Activated CD4-positive, alpha-beta memory T cell treated with anti-CD3 and anti-CD28 coated beads for 36 hours (primary cell): ENCODE data around the gene FMN1. TPM values are rescaled to one million over a fixed set of nuclear protein-coding genes. Genes with fewer than 3 reads are reported as not detected.
A peak's percentile ranks its signal among the peaks of the same experiment; 100 is the strongest.

Source experiments
- CTCF ChIA-PET: fragments of 350-600 bp; sonication (Branson Sonifier 250); formaldehyde crosslinking; loops from one replicate; lab custom pipeline; 2021; ENCODE audit warnings: antibody characterized with exemption, inconsistent platforms; lab: Charles Lee
- POLR2A ChIA-PET: fragments of 350-600 bp; sonication (Branson Sonifier 250); formaldehyde crosslinking; loops from one replicate; lab custom pipeline; 2021; ENCODE audit warnings: antibody characterized with exemption; lab: Charles Lee
- DNase-seq: peaks from one replicate; pipeline ENCODE4 v3.0.0-alpha.2; 2020
- H3K27ac Mint-ChIP-seq: one replicate; pipeline ENCODE4 v1.8.0; 2021; ENCODE audit warnings: mixed read lengths
- H3K27me3 Mint-ChIP-seq: one replicate; pipeline ENCODE4 v1.8.0; 2021; ENCODE audit warnings: mixed read lengths
- H3K36me3 Mint-ChIP-seq: one replicate; pipeline ENCODE4 v1.8.0; 2021; ENCODE audit warnings: mixed read lengths
- H3K4me1 Mint-ChIP-seq: one replicate; pipeline ENCODE4 v1.8.0; 2021; ENCODE audit warnings: low read depth, mixed read lengths
- H3K4me3 Mint-ChIP-seq: one replicate; pipeline ENCODE4 v1.8.0; 2021; ENCODE audit warnings: mild to moderate bottlenecking, mixed read lengths
- H3K9me3 Mint-ChIP-seq: one replicate; pipeline ENCODE4 v1.8.0; 2021; ENCODE audit warnings: mixed read lengths
- intact Hi-C: fragments of 100-400 bp; cut with micrococcal nuclease; formaldehyde crosslinking; loops from one replicate; pipeline ENCODE4 v1.15.1; 2023
- total RNA-seq, 2 experiments: library from RNA; stranded (reverse); gene quantifications; one replicate each; pipeline ENCODE4 v1.2.3, GENCODE V29; 2021

The FMN1 gene
- total RNA-seq, 2 experiments from 2014 or later = 0.05 TPM; not detected in 1

DNA sequence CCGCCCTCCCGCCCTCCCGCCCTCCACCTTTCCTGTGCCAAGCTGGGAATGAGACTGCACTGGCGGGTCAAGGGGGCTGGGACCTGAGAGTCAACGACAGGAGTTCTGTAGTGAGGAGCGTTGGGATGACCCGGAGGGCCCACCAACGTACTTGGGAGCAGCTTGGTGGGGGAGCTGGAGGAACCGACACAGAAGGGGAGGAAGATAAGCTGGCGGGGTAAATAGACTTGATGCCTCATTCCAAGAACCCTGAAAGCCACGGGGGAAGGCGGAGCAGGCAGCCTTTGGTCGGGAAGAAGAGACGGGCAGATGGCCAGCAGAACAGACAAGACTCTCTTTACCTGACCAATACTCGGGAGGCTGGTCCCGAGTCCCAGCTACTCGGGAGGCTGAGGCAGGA is 277 bp downstream of the FMN1 start:
- Mint-ChIP-seq H3K36me3 (no peaks in the 10 kb centered on the region), H3K4me3 (peak overlapping the region; percentile 67), H3K4me1 (peaks cover 25% of the 10 kb centered on the region), H3K27ac (no peak overlapping the region), H3K27me3 (peaks cover 27% of the 10 kb centered on the region), H3K9me3 (no peaks in the 10 kb centered on the region)
- ChIA-PET POLR2A (no interaction called here), CTCF (interaction anchor here (0.8 to 2.2 kb wide), 3 partner anchors 10 to 532 kb away, joined by 3 to 9 read pairs (median 4); no protein-coding TSS in a partner anchor)
- DNase-seq = no peak
- intact Hi-C loops = loop anchor here (1.0 kb wide), 1 partner anchor 8 kb away; no protein-coding TSS in a partner anchor

DNA sequence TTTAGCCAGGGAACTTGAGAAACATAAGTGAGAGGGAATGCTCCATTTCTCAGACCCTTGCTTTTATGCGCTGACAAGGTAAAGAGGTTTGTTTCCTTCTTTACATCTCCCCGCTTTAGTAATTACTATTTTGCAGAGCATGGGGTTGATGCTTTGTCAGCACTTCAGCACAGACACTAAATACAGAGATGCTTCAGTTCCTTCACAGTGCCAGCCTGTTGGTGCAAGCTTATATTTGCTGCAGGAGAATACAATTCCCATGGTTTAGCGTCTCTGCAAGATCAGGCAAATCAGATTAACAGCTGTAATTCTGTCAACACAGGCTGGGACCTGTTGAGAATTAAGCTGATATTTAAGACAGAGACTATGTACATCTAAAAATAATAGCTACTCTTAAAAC is 2.9 kb downstream of the FMN1 start:
- Mint-ChIP-seq H3K27ac (no peak overlapping the region), H3K9me3 (no peaks in the 10 kb centered on the region), H3K4me3 (no peak overlapping the region), H3K4me1 (peaks cover 25% of the 10 kb centered on the region), H3K27me3 (peaks cover 35% of the 10 kb centered on the region), H3K36me3 (no peaks in the 10 kb centered on the region)
- intact Hi-C loops = no loop called here
- CTCF ChIA-PET = interaction anchor here (1.3 kb wide), 1 partner anchor 10 kb away, joined by 6 read pairs; no protein-coding TSS in a partner anchor
- POLR2A ChIA-PET = no interaction called here
- DNase-seq = no peak

DNA sequence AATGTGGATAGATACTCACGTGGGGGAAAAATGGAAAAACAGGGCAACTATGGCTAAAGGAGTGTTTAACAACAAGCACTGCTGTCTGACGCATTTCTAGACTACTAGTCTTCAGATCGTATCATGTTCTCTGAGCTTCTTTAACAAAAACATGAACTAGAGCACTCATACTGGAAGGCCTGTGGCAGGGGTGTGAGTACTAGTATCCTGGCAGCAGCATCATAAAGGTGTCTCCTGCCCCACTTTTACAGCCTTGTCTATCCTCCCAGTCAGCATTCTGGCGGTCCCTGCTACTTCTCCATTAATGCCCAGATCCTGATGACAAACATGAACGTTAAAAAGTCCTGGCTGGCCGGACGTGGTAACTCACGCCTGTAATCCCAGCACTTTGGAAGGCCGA is 4.0 kb downstream of the FMN1 start:
- intact Hi-C loops = loop anchor here (1.0 kb wide), 2 partner anchors 11 to 27 kb away; no protein-coding TSS in a partner anchor
- Mint-ChIP-seq H3K9me3 (no peaks in the 10 kb centered on the region), H3K4me3 (no peak overlapping the region), H3K36me3 (no peaks in the 10 kb centered on the region), H3K27me3 (peaks cover 35% of the 10 kb centered on the region), H3K4me1 (peaks cover 25% of the 10 kb centered on the region), H3K27ac (no peak overlapping the region)
- DNase-seq = peak; percentile 70
- ChIA-PET CTCF (no interaction called here), POLR2A (interaction anchor here (0.6 kb wide), 1 partner anchor 11 kb away, joined by 6 read pairs; no protein-coding TSS in a partner anchor)

DNA sequence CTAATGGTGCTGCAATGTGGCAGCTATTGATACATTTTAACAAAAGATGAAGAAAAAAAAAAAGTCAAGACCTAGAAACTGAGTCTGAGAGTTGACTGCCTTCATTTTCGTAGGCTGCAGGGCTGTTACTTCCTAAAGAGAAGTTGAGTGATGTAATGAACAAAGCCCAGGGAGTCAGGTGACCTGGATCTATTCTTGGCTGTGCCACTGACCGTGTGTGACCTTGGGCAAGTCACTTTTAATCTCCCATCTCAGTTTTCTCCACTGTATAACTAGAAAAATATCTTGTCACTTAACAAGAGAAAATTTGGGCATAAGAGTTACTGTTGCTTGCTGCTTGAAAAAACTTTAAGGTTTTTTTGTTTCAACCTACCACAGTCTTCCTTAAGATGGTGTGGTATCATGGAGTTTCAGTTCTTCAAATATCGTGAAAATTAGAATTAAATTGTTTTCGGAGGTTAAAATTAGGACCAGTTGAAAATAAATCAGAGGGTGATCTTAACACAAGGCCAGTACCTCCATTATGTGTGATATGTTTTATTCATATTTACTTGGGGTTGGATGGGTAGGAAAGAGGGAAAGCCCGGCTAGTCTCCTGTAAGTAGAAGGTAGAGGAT is 5.8 kb downstream of the FMN1 start:
- Mint-ChIP-seq H3K4me3 (no peak overlapping the region), H3K27ac (no peak overlapping the region), H3K4me1 (peaks cover 14% of the 10 kb centered on the region), H3K27me3 (peaks cover 27% of the 10 kb centered on the region), H3K36me3 (no peaks in the 10 kb centered on the region), H3K9me3 (no peaks in the 10 kb centered on the region)
- DNase-seq = no peak
- ChIA-PET POLR2A (no interaction called here), CTCF (no interaction called here)
- intact Hi-C loops = no loop called here

DNA sequence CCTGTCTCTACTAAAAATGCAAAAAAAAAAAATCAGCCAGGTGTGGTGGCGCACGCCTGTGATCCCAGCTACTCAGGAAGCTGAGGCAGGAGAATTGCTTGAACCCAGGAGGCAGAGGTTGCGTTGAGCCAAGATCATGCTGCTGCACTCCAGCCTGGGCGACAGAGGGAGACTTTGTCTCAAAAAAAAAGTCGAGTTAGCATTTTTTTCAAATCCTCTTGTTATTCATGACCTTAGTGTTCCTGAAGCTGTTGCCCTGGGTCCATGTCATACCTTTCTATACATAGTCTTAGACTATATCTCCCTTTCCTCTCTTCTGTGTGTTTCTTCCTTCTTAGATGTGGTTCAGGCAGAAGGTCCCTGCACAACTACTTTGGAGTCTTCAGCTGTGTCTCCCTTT is 6.4 kb downstream of the FMN1 start:
- peaks cover 21% of the 10 kb centered on the region for H3K27me3 Mint-ChIP-seq
- ChIA-PET POLR2A (no interaction called here), CTCF (interaction anchor here (0.7 kb wide), 1 partner anchor 117 kb away, joined by 3 read pairs; no protein-coding TSS in a partner anchor)

DNA sequence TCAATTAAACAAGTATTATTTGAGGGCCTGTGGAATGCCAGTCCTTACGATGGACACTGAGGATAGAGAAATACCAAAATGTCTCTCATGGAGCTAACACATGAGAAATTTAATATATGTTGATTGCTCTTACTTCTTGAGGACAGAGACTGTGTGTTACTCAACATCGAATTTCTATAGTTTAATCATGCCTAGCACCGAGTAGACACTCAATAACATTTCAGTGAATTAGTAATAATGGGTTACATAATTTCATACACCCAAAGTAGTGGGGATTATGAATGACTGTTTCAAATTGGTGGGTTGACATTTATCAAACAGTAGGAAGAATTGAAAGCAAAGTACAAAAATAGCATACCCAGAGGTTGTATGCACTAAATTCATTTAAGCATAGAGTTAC is 11.2 kb downstream of the FMN1 start:
- no peaks in the 10 kb centered on the region for H3K9me3 Mint-ChIP-seq
- H3K4me3 Mint-ChIP-seq = no peak overlapping the region
- H3K27ac Mint-ChIP-seq = no peak overlapping the region
- intact Hi-C loops = no loop called here
- POLR2A ChIA-PET = no interaction called here
- CTCF ChIA-PET = no interaction called here
- H3K36me3 Mint-ChIP-seq = no peaks in the 10 kb centered on the region
- H3K27me3 Mint-ChIP-seq = peaks cover 3% of the 10 kb centered on the region
- no peak for DNase-seq
- H3K4me1 Mint-ChIP-seq = no peaks in the 10 kb centered on the region

More for the DNA sequence above, 6.4 kb downstream of the FMN1 start:
- Mint-ChIP-seq H3K27ac (no peak overlapping the region), H3K9me3 (no peaks in the 10 kb centered on the region), H3K4me3 (no peak overlapping the region), H3K4me1 (peaks cover 14% of the 10 kb centered on the region), H3K36me3 (no peaks in the 10 kb centered on the region)
- no peak for DNase-seq
- intact Hi-C loops = no loop called here

DNA sequence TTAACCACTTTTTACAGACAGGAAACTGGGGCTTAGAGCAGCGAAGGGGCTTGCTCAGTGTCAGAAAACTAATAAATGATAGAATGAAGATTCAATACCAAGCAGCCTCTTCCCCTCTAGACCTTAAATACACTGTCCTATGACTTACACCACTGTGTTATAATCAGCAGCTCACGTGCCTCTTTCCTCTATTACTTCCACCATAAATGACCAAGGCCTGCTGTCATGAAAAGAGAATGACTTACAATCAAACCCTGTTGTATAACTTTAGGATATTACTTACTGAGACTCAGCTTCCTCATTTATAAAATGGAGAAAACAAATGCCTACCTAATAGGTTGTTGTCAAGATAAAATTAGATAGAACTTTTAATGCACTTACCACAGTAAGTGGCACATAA is 11.6 kb downstream of the FMN1 start:
- H3K36me3 Mint-ChIP-seq = no peaks in the 10 kb centered on the region
- CTCF ChIA-PET = no interaction called here
- intact Hi-C loops = no loop called here
- peaks cover 2% of the 10 kb centered on the region for H3K27me3 Mint-ChIP-seq
- H3K4me3 Mint-ChIP-seq = no peak overlapping the region
- no peak for DNase-seq
- POLR2A ChIA-PET = no interaction called here
- no peaks in the 10 kb centered on the region for H3K4me1 Mint-ChIP-seq
- H3K27ac Mint-ChIP-seq = no peak overlapping the region
- no peaks in the 10 kb centered on the region for H3K9me3 Mint-ChIP-seq

DNA sequence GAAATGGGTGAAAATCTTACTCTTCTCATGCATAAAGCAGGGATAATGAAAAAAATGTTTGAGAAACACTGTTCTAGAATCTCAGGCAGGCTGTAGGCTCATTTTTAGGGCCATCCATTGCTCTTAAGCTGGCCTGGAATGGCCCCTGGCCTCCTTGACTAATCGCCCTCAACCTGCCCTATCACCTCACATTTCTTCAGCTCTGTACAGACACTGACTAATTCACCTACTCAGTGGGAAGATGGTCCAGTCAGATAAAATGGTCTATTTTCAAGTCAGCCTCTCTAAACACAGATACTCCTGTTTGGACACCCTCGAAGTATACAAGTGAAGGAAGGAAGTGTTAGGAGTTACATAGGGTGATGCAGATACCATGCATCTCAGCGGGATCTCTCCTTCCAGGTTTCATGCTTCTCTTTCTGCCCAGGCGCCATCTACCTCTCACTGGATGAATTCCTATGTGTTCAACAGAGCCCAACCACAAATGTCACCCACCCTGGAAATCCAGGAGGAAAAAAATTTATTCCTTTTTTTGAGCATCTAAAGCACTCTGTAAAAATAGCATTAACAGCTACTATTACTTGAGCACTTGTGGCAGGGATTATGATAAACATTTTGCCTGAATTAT is 12.1 kb downstream of the FMN1 start:
- no peaks in the 10 kb centered on the region for H3K27me3 Mint-ChIP-seq
- no peaks in the 10 kb centered on the region for H3K4me1 Mint-ChIP-seq
- POLR2A ChIA-PET = no interaction called here
- intact Hi-C loops = no loop called here
- CTCF ChIA-PET = interaction anchor here (1.4 kb wide), 1 partner anchor 13 kb away, joined by 3 read pairs; no protein-coding TSS in a partner anchor
- DNase-seq = no peak
- H3K9me3 Mint-ChIP-seq = no peaks in the 10 kb centered on the region
- no peaks in the 10 kb centered on the region for H3K36me3 Mint-ChIP-seq
- H3K27ac Mint-ChIP-seq = no peak overlapping the region
- H3K4me3 Mint-ChIP-seq = no peak overlapping the region

DNA sequence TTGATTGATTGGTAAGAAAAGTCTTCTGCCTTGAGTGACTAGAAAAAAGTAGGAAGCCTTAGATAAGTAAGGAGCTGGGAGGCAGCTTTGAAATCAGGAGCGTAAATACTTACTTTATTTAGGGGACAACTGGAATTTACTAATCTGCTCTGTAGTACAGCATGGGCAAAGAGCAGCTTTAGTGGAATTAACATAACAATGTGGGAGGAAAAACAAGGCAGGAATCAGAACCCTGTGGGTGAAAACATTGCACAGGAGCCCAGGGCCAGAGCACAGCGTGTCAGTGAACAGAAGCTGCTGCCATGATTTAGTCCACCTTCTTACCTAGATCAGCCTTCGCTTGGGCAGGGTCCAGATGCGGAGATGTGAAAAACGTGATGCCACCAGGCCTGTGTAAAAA is 14.6 kb downstream of the FMN1 start:
- ChIA-PET POLR2A (no interaction called here), CTCF (no interaction called here)
- H3K4me1 Mint-ChIP-seq = no peaks in the 10 kb centered on the region
- no peak overlapping the region for H3K27ac Mint-ChIP-seq
- DNase-seq = no peak
- no peak overlapping the region for H3K4me3 Mint-ChIP-seq
- no peaks in the 10 kb centered on the region for H3K27me3 Mint-ChIP-seq
- no peaks in the 10 kb centered on the region for H3K36me3 Mint-ChIP-seq
- intact Hi-C loops = no loop called here
- no peaks in the 10 kb centered on the region for H3K9me3 Mint-ChIP-seq

DNA sequence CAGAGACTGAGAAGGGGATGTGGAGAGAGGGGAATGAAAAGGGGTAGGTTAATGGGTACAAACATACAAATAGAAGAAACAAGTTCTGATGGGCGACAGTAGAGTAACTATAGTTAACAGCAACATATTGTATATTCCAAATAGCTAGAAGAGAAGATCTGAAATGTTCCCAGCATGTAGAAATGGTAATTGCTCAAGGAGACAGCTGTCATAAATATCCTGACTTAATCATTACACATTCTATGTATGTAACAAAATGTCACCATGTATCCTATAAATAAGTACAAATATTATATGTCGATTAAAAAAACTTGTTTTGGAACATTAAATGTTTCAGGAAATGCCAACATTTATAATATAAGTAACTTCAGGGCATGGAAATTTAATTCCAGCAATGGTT is 23.3 kb downstream of the FMN1 start:
- Mint-ChIP-seq H3K27ac (no peak overlapping the region), H3K9me3 (peaks cover 2% of the 10 kb centered on the region), H3K4me3 (no peak overlapping the region), H3K4me1 (no peaks in the 10 kb centered on the region), H3K36me3 (no peaks in the 10 kb centered on the region), H3K27me3 (peaks cover 18% of the 10 kb centered on the region)
- POLR2A ChIA-PET = no interaction called here
- intact Hi-C loops = no loop called here
- DNase-seq = no peak
- CTCF ChIA-PET = no interaction called here

DNA sequence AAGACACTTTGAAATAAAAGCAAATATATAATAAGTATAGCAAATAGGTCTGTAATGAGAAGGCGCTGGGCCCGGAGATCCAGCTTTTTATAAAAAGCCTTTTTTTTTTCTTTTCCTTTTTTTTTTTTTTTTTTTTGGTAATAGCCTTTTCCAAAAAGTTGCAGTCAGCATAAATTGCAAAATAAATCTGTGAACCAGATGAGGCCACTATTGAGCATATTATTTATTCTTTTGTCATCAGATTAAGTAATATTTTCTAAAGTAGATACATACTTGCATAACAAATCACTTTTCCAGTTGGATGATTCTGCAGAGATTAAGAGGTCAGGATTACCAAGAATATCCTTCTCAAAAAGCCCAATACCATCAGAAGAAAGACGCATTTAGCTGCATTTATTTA is 24.9 kb downstream of the FMN1 start:
- Mint-ChIP-seq H3K4me3 (no peak overlapping the region), H3K9me3 (peaks cover 2% of the 10 kb centered on the region), H3K27ac (no peak overlapping the region), H3K27me3 (peaks cover 18% of the 10 kb centered on the region), H3K36me3 (no peaks in the 10 kb centered on the region), H3K4me1 (no peaks in the 10 kb centered on the region)
- intact Hi-C loops = no loop called here
- POLR2A ChIA-PET = no interaction called here
- DNase-seq = no peak
- CTCF ChIA-PET = interaction anchor here (0.6 to 1.4 kb wide), 4 partner anchors 12 to 1326 kb away, joined by 3 to 4 read pairs (median 3); no protein-coding TSS in a partner anchor

DNA sequence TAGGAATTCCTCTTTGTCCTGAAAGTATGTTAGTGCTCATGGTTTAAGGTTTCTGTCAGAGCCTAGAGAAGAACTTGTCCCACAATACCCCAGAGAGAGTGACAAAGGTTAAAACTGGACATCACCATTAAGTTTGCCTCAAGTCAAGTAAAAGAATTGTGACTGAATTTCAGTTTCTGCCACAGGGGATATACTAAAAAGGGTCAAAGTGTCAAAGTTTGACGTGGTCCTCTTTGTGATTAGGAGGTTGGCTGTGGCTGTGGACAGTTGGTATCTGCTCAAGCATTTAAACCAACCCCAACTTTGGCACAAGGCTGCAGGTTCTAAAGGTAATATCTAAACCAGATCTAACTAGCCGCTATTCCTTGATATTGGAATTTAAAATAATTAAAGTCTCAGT is 26.1 kb downstream of the FMN1 start:
- intact Hi-C loops = no loop called here
- Mint-ChIP-seq H3K36me3 (no peaks in the 10 kb centered on the region), H3K27ac (no peak overlapping the region), H3K27me3 (peaks cover 18% of the 10 kb centered on the region), H3K9me3 (peaks cover 2% of the 10 kb centered on the region), H3K4me3 (no peak overlapping the region), H3K4me1 (no peaks in the 10 kb centered on the region)
- DNase-seq = no peak
- ChIA-PET POLR2A (no interaction called here), CTCF (interaction anchor here (0.9 to 1.4 kb wide), 3 partner anchors 13 to 81 kb away, joined by 3 read pairs; no protein-coding TSS in a partner anchor)
